H1 (cell line): ENCODE results near the gene SSRP1. TPM values are rescaled to one million over a fixed set of nuclear protein-coding genes. Genes with fewer than 3 reads are reported as not detected.
"Not testable (repeated sequence)": the region's sequence is repeated elsewhere in the genome, so short reads cannot be mapped to it uniquely, and the experiment has no call there.

Source experiments
- CTCF ChIA-PET: fragments of 300-600 bp; sonication (Branson Sonifier 250); formaldehyde crosslinking; loops from one replicate; lab custom pipeline; 2021; ENCODE audit not compliant: partially characterized antibody; lab: Charles Lee
- POLR2A ChIA-PET: fragments of 300-600 bp; sonication (Branson Sonifier 250); formaldehyde crosslinking; loops from one replicate; lab custom pipeline; 2021; ENCODE audit warnings: inconsistent platforms; ENCODE audit not compliant: partially characterized antibody; lab: Charles Lee
- DNase-seq, 2 experiments: peaks; one replicate each; pipeline versions ENCODE4 v3.0.0 to v3.0.0-alpha.2; 2010 to 2022; ENCODE audit warnings: low spot score in 2 of 2, low read depth in 1 of 2, mixed read lengths in 1 of 2
- FAIRE-seq: peaks from 2 replicates; lab custom pipeline; 2011; peaks lifted over from hg19 to GRCh38; lab: Jason Lieb, UNC
- H2AFZ ChIP-seq: 2 replicates; pipeline ENCODE4 v1.8.1; 2012; ENCODE audit warnings: low read length, inconsistent platforms
- H2AK5ac ChIP-seq: 2 replicates; pipeline ENCODE4 v1.6.1; 2013; ENCODE audit warnings: low read depth, low read length
- H2BK120ac ChIP-seq: replicated peaks from 2 replicates; pipeline ENCODE3; 2013; ENCODE audit warnings: low read depth, low read length, inconsistent platforms
- H2BK12ac ChIP-seq: 2 replicates; pipeline ENCODE4 v1.6.1; 2013; ENCODE audit warnings: low read depth, low read length
- H2BK15ac ChIP-seq: 2 replicates; pipeline ENCODE4 v1.6.1; 2013; ENCODE audit warnings: low read length
- H2BK20ac ChIP-seq: 2 replicates; pipeline ENCODE4 v1.6.1; 2013; ENCODE audit warnings: low read length
- H2BK5ac ChIP-seq: 2 replicates; pipeline ENCODE4 v1.6.1; 2013; ENCODE audit warnings: low read depth, low read length
- H3K14ac ChIP-seq: 2 replicates; pipeline ENCODE4 v1.6.1; 2013; ENCODE audit warnings: inconsistent platforms; ENCODE audit not compliant: insufficient read length
- H3K18ac ChIP-seq: 2 replicates; pipeline ENCODE4 v1.6.1; 2013; ENCODE audit warnings: low read length; ENCODE audit errors: extremely low read depth
- H3K23ac ChIP-seq: 2 replicates; pipeline ENCODE4 v1.6.1; 2013; ENCODE audit warnings: inconsistent platforms; ENCODE audit not compliant: insufficient read length
- H3K23me2 ChIP-seq: 2 replicates; pipeline ENCODE4 v1.6.1; 2013; ENCODE audit warnings: low read depth, low read length
- H3K27ac ChIP-seq: 2 replicates; pipeline ENCODE4 v1.6.1; 2011; ENCODE audit warnings: low read depth, low read length, inconsistent platforms
- H3K27me3 ChIP-seq, 4 experiments: replicated peaks in 1 of 4; 1 replicate in 1 of 4; 2 replicates in 3 of 4; pipeline versions ENCODE4 v1.6.1 to v1.8.1; 2011 to 2013; ENCODE audit warnings: low read length in 3 of 4, mild to moderate bottlenecking in 3 of 4, inconsistent platforms in 2 of 4, mixed read lengths in 2 of 4, moderate library complexity in 1 of 4; ENCODE audit not compliant: control insufficient read depth in 3 of 4, insufficient read depth in 3 of 4; ENCODE audit errors: extremely low read depth in 1 of 4
- H3K36me3 ChIP-seq, 4 experiments: 2 replicates each; pipeline versions ENCODE4 v1.6.1 to v1.8.1; 2011 to 2013; ENCODE audit warnings: mild to moderate bottlenecking in 4 of 4, low read length in 3 of 4, moderate library complexity in 2 of 4, control low read depth in 1 of 4, inconsistent platforms in 1 of 4; ENCODE audit not compliant: insufficient read depth in 4 of 4, control insufficient read depth in 2 of 4
- H3K4ac ChIP-seq: replicated peaks from 2 replicates; pipeline ENCODE3; 2013; ENCODE audit warnings: low read length, low read depth, mixed read lengths, inconsistent platforms; ENCODE audit not compliant: insufficient read length
- H3K4me1 ChIP-seq, 4 experiments: replicated peaks in 1 of 4; 1 replicate in 1 of 4; 2 replicates in 3 of 4; pipeline versions ENCODE4 v1.6.1 to v1.8.1; 2011 to 2013; ENCODE audit warnings: low read length in 3 of 4, inconsistent platforms in 2 of 4, mixed read lengths in 1 of 4; ENCODE audit not compliant: insufficient read depth in 4 of 4, control insufficient read depth in 3 of 4
- H3K4me2 ChIP-seq, 2 experiments: 2 replicates each; pipeline versions ENCODE4 v1.6.1 to v1.8.1; 2011 to 2013; ENCODE audit warnings: low read depth in 2 of 2, low read length in 2 of 2, control low read depth in 1 of 2, inconsistent platforms in 1 of 2, mild to moderate bottlenecking in 1 of 2; ENCODE audit not compliant: insufficient read depth in 1 of 2
- H3K4me3 ChIP-seq, 4 experiments: fragments of 200-600, 300-600 bp in 1 of 4; sonication (generic), shearing (Covaris generic), sonication (Bioruptor Twin) in 1 of 4; 2 replicates each; pipeline versions ENCODE4 v1.5.1 to v1.8.1; 2011 to 2016; ENCODE audit warnings: low read length in 4 of 4, low read depth in 3 of 4, control low read depth in 2 of 4, inconsistent platforms in 2 of 4, mild to moderate bottlenecking in 2 of 4, mixed read lengths in 1 of 4, moderate library complexity in 1 of 4; ENCODE audit not compliant: insufficient read depth in 2 of 4; ENCODE audit errors: extremely low read depth in 1 of 4
- H3K56ac ChIP-seq: replicated peaks from 2 replicates; pipeline ENCODE3; 2013; ENCODE audit warnings: low read depth, mild to moderate bottlenecking, mixed read lengths, low read length, inconsistent platforms; ENCODE audit not compliant: insufficient read length
- H3K79me1 ChIP-seq: 2 replicates; pipeline ENCODE4 v1.6.1; 2013; ENCODE audit warnings: low read depth, low read length, control low read depth
- H3K79me2 ChIP-seq, 2 experiments: 2 replicates each; pipeline versions ENCODE4 v1.6.1 to v1.8.1; 2012 to 2013; ENCODE audit warnings: low read length in 2 of 2, mild to moderate bottlenecking in 2 of 2, inconsistent platforms in 1 of 2; ENCODE audit not compliant: insufficient read depth in 2 of 2, control insufficient read depth in 1 of 2
- H3K9ac ChIP-seq, 4 experiments: replicated peaks in 1 of 4; 1 replicate in 1 of 4; 2 replicates in 3 of 4; pipeline versions ENCODE4 v1.6.1 to v1.8.1; 2011 to 2013; ENCODE audit warnings: low read depth in 3 of 4, low read length in 3 of 4, control low read depth in 2 of 4, mild to moderate bottlenecking in 2 of 4, moderate library complexity in 2 of 4, inconsistent platforms in 1 of 4; ENCODE audit errors: extremely low read depth in 1 of 4
- H3K9me3 ChIP-seq, 2 experiments: 2 replicates each; pipeline versions ENCODE4 v1.6.1 to v1.8.1; 2012 to 2013; ENCODE audit warnings: mild to moderate bottlenecking in 2 of 2, moderate library complexity in 2 of 2, control low read depth in 1 of 2, inconsistent platforms in 1 of 2, low read depth in 1 of 2, low read length in 1 of 2, mixed read lengths in 1 of 2; ENCODE audit not compliant: insufficient read depth in 2 of 2
- H4K20me1 ChIP-seq, 2 experiments: replicated peaks in 1 of 2; 2 replicates each; pipeline versions ENCODE3 to v1.8.1; 2011 to 2013; ENCODE audit warnings: inconsistent platforms in 2 of 2, low read length in 2 of 2, mild to moderate bottlenecking in 1 of 2; ENCODE audit not compliant: insufficient read depth in 2 of 2, control insufficient read depth in 1 of 2
- H4K5ac ChIP-seq: 2 replicates; pipeline ENCODE4 v1.6.1; 2013; ENCODE audit warnings: low read length, low read depth, mixed read lengths, inconsistent platforms; ENCODE audit not compliant: insufficient read length
- H4K8ac ChIP-seq: 2 replicates; pipeline ENCODE4 v1.8.0; 2013; ENCODE audit warnings: mild to moderate bottlenecking, moderate library complexity, low read length, inconsistent platforms; ENCODE audit not compliant: insufficient read depth; ENCODE audit errors: extremely low read depth
- H4K91ac ChIP-seq: replicated peaks from 2 replicates; pipeline ENCODE3; 2013; ENCODE audit warnings: low read length, mixed read lengths, inconsistent platforms; ENCODE audit not compliant: insufficient read length
- WGBS, 2 experiments: shearing (Covaris generic) in 1 of 2; methylation state at CpG; one replicate each; pipeline versions ENCODE4 v1.1.6 to v1.1.7; 2013 to 2015; ENCODE audit warnings: low lambda C conversion rate in 2 of 2, mixed read lengths in 2 of 2, inconsistent platforms in 1 of 2, low coverage in 1 of 2, missing lambda C conversion rate in 1 of 2; ENCODE audit not compliant: insufficient replicate concordance in 2 of 2, insufficient coverage in 1 of 2, insufficient read length in 1 of 2; ENCODE audit errors: extremely low coverage in 1 of 2, missing lambda C conversion rate in 1 of 2; 5-methylcytosine and 5-hydroxymethylcytosine counted together
- polyA plus RNA-seq, 7 experiments: library from polyadenylated mRNA; depleted of rRNA in 3 of 7; stranded (reverse) in 5 of 7; unstranded in 2 of 7; fragments of >200 nt in 5 of 7; fragments of 200-250 nt in 2 of 7; gene quantifications; 1 replicate in 5 of 7; 2 replicates in 1 of 7; 4 replicates in 1 of 7; pipeline versions ENCODE4 v1.2.1 to v1.2.3, GENCODE V29; 2011 to 2013; ENCODE audit warnings: missing spikeins in 2 of 7, mixed read lengths in 2 of 7
- total RNA-seq: library from RNA; stranded (reverse); fragmentation: NEBNext Ultra II Directional; extraction: Animal tissue kit (Norgen Biotek cat#: 25700); gene quantifications from 2 replicates; pipeline ENCODE4 v1.2.1, GENCODE V29; 2021

Gene SSRP1
- total and polyA plus RNA-seq, 2 of the 8 experiments (the other 6 are each of a cell fraction or from before 2014, with no cell fraction given), result 259 to 281 TPM

- H3K23ac ChIP-seq, DNase-seq, H3K4ac ChIP-seq, H3K4me1 ChIP-seq, H3K27ac ChIP-seq, H4K91ac ChIP-seq, H2AFZ ChIP-seq, H3K27me3 ChIP-seq, H3K56ac ChIP-seq, H3K9ac ChIP-seq, H2BK120ac ChIP-seq, CTCF ChIA-PET, H3K9me3 ChIP-seq, H2BK15ac ChIP-seq, FAIRE-seq, H4K8ac ChIP-seq, H2BK5ac ChIP-seq, H3K18ac ChIP-seq, H3K79me1 ChIP-seq, H3K4me2 ChIP-seq, H3K4me3 ChIP-seq, H3K23me2 ChIP-seq, H4K20me1 ChIP-seq, H2BK20ac ChIP-seq, H3K14ac ChIP-seq, H2BK12ac ChIP-seq, H2AK5ac ChIP-seq, H4K5ac ChIP-seq, H3K79me2 ChIP-seq: not testable (repeated sequence)
- 98% methylated on average over 3 of the region's 3 CpGs; no CpG with 5 or more reads in 1 of the 2 experiments for WGBS, 2 experiments
- H3K36me3 ChIP-seq, result peaks cover 19 to 30% (median 27%) of the 10 kb centered on the region in 4 experiments
- POLR2A ChIA-PET, result interaction anchor here (4.7 to 39.4 kb wide), 2 partner anchors 12 to 28 kb away, joined by 25 to 1279 read pairs; partner anchors contain the start of genes P2RX3, SSRP1 and TNKS1BP1
These were observed 39.5 kb downstream of the SSRP1 start for GRCh38 chr11:57296205-57296604.
